ENCODE results near the gene SERPINB1.

The SERPINB1 gene

DNA sequence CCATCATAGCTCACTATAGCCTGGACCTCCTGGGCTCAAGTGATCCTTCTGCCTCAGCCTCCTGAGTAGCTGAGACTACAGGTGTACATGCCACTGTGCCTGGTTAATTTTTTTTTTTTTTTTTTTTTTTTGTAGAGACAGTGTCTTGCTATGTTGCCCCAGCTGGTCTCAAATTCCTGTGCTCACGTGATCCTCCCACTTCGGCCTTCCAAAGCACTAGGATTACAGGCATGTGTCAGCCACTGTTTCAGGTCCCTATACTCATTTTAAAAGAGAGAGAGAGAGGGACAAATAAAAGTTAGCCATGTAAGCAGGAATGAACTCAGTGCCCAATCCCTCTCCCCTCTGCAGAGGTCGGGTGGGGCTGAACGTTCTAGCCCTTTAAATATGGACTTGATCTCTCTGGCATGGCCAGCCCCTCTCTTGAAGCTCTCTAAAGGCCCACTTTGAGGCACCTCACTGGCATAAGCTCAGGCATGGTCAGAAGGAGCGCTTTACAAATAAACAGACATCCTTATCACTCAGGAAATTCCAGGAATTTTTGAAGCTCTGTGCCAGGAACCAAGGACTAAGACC, 9.0 kb upstream of the SERPINB1 start:
- DNase-seq (ENCODE audit: low read depth in 2 of 2): no peak

DNA sequence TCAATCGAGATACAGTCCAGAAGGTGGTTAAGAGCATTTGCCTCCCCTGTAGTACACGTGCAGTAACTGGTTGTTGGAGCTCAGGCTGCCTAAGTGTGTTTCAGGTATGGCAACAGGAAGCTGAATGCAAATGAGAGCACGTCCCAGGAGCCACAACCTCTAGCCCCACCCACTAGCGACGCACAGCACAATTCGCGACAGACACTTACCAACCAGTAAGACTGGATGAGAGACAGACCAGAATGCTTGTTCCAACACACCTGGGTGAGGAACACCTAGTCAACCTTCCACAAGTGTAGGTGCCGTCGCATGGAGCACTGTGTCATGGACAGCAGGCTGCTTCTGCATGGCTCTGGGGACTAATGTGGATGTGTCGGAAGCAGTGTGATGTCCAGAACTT, 7.2 kb upstream of the SERPINB1 start:
- peak; percentile 22 to 41 for DNase-seq (ENCODE audit: low read depth in 2 of 2)

DNA sequence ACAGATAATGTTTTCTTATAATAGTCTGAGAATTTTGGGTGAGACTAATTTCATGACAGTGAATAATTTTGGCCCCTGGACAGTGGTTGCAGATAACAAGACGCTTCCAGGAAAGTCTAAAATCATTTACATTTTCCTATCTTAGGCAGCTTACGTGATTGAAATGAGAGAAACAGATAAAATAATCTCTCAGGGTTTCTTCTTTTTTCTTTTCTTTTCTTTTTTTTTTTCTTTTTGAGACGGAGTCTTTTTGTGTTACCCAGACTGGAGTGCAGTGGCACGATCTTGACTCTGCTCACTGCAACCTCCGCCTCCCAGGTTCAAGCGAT, 4.2 kb upstream of the SERPINB1 start:
- no peak for DNase-seq (ENCODE audit: low read depth in 2 of 2)

DNA sequence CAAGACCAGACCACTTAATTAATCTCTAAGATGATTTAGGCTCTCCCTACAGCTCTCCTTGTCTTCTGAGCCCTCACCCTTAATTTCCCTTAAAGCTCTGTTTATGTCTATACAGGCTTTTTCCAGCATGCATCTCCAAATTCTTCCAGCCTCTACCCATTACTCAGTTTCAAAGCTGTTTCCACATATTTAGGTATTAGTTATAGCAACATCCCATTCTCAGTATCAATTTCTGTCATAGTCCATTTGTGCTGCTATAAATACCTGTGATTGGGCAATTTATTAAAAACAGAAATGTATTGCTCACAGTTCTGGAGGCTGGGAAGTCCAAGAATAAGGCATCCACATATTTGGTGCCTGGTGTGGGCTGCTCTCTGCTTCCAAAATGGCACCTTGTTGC, 2.3 kb upstream of the SERPINB1 start:
- no peak for DNase-seq (ENCODE audit: low read depth in 2 of 2)

DNA sequence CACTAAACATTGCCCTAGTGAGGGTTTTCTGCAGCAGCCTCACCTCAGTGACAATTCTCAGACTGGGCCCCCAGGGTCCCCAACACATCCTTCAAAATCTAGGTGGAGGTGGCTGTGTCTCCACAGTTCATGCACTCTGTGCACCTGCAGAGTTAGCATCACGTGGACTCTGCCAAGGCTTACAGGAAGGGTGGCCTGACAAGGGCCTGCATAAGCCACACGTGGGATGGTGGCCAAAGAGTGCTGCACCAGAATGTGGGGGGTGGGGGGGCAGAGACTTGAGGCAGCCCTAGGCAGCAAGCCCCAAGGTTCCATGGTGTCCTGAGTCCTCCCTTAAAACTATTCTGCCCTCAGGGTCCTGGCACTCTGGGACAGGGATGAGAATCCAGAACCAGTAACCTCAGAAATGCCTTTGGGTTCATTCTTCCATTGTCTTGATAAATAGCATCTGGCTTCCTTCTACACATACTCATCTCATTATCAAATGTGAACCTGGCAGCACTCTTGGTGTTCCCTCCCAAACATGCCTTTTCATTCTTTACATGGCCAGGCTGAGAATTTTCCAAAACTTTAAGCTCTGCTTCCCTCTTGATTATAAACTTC, 1.6 kb upstream of the SERPINB1 start:
- DNase-seq (ENCODE audit: low read depth in 2 of 2): no peak

DNA sequence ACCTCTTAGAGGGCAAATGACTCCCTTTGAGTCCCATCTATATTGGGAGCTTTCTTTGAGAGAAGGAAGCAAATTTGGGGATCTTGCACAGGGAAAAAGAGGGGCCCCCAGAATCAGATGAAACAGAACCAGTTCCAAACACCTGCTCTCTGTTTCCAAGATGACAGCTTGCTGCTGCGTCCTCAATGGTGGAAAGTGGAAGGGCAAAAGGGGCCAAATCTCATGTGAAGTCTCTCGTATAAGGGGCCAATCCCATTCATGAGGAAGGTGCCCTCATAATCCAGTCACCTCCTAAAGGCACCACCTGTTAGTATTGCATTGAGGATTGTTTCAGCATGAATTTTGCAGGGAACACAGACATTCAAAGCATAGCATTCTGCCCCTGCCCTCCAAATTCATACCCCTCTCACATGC, 483 bp upstream of the SERPINB1 start:
- no peak for DNase-seq (ENCODE audit: low read depth in 2 of 2)

DNA sequence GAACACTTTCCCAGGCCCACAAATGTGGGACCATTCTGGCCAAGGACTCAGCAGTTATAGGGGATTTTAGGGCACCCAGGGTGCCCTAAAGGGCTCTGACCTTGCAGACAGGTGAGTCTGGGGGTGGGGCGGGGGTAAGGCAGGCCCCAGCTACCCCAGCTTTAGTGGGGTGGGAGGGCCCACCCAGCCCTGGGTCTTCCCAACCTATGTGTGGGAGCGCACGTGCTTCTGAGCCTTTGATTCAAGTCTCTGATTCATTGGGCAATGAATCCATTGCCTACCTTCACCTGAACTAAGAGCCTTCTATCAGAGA, 958 bp downstream of the SERPINB1 start:
- no peak for DNase-seq (ENCODE audit: low read depth in 2 of 2)

DNA sequence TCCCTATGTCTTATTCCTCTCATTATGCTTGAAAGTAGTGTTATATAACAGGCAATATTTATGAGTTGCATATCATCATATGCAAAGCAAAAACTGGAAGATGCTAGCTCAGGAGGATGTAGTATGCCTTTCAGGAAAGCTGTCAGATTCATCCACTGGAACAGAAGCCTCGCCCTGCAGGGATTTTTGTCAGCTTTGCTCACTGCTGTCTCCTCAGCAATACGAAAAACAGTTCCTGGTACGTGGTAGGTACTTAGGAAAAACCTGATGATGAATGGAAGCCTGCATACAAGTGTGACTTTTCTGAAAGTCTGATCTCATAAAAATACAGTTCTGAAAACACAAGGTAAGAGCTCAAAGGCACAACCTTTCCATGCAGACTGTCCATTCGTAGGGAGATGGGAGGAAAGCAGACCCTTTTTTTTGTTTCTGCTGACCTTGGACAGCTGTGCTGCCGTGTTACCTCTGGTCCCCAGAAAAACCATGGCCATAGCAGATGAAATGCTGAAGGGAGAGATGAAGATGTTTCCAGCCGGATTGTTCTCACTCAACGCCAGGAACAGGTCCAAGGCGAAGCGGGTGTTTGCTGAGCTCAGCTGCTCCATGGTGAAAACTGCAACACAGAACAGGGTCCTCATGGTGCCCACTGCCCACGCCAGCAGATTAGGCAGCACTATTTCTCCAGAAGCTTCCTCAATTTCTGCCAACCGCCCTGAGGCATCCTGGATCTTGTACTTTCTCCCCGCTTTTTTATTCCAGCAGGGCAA, 1.5 kb downstream of the SERPINB1 start:
- DNase-seq (ENCODE audit: low read depth in 2 of 2): no peak

DNA sequence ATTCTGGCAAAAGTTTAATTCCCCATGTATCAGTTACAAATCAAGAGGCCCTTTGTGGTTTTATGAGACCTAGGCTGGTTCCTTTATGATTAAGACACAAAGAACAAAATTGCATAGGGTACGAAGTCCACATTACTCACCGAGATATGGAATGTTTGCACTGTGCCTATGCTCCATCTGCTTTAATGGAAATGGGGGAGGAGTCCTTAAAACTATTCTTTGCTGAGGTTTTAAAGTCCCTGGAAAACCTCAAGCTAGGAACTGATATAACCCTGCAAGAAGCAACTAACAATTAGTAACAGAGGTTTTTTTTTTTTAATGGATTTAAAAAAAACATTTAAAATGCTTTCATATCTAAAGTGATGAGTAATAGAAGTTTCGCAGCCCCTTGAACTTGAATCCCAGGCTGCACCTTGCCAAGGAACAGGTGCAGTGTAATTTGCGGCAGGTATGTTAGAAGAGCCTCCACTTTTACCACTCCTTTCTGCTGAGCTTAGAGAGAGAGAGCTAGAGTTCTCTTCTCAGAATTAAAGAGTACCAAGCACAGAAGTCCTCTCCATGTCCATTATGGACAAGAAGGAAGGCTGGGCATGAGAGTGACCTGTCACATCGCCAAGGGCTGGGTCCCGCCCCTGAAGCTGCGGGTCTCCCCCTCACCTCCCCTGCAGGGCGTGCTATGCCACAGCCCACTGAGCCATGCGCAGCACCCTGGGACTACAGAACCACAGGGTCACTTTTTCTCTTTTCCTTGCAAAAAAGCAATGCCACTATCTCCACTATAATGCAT, 2.3 kb downstream of the SERPINB1 start:
- DNase-seq (ENCODE audit: low read depth in 2 of 2): no peak

DNA sequence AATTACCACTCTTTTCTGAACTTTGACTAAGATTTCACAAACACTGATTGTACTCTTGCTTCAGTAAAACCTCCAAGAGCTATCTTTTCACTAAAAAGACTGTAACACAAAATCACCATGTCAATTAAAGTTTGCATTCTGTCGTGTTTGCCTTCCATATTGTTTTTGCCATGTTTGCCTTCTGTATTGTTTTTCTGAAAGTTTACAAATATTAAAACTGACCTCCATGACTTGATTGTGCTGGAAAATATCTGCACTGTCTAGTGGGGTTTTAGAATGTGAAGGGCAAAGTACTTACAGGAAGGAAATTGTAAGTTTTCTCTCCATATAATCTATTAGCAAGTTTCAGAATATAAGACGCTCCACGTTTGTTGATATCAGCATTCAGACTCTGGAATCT, 3.4 kb downstream of the SERPINB1 start:
- no peak for DNase-seq (ENCODE audit: low read depth in 2 of 2)

DNA sequence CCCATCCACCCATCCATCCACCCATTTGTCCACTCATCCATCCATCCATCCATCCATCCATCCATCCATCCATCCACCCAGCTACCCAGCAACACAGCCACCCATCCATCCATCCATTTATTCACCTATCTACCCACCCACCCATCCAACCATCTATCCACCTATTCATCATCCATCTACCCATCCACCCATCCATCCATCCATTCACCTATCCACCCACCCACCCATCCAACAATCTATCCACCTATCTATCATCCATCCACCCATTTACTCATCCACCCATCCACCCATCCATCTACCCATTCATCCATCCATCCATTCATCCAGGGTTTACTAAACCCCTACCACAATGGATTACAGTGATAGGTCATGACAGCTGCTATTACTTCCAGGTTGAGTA, 7.4 kb downstream of the SERPINB1 start:
- DNase-seq (ENCODE audit: low read depth in 2 of 2): no peak

DNA sequence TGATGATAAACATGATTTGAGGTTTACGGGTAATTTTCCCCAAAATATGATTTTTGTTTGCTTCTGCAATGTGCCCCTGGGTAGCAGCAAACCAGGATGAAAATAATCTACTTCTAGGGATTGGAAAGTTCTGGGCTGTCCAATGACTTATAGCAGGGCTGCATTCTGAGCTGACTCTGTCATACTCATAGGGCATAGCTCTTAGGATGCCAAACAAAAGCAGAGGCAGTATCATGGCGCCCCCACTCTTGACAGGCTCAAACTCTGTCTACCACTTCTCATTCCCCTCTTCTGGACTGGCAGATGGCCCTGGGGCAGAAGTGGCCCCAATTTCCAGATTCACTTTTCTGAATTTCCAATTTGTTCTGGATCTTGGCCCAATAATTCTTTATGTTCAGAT, 10.3 kb downstream of the SERPINB1 start:
- no peak for DNase-seq (ENCODE audit: low read depth in 2 of 2)

DNA sequence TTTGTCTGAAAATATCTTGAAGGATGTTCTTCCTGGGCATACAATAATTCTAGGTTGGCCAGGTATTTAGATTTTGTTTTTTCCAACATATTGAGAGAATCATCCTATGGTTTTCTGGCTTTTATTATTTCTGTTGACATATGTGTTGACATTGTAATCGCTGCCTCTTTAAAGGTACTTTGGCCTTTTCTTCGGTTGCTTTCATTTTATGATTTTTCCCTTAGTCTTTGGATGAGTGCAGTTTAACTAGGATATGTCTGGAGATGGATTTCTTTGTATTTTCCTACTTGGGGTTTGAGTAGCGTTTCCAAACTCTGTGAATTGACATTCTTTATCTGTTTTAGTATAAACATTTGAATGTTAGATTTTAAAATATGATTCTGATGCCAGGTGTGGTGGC, 11.5 kb downstream of the SERPINB1 start:
- no peak for DNase-seq (ENCODE audit: low read depth in 2 of 2)

DNA sequence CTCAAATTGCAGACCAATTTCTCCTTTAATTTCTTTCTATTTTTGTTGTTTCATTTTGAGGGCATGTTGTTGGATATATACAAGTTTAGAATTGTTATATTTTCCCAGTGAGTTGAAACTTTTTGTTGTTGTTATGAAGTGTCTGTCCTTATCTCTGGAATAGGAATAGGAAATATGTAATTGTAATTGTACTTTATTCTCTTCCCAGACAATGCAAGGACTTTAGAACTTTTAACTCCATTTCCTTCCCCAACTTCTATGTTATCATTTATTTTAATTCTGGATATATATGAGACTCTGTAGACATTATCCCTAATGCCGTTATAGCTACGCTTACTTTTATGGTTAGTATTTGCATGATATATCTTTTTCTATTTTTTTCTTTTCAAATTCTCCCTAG, 12.4 kb downstream of the SERPINB1 start:
- DNase-seq (ENCODE audit: low read depth in 2 of 2): no peak

DNA sequence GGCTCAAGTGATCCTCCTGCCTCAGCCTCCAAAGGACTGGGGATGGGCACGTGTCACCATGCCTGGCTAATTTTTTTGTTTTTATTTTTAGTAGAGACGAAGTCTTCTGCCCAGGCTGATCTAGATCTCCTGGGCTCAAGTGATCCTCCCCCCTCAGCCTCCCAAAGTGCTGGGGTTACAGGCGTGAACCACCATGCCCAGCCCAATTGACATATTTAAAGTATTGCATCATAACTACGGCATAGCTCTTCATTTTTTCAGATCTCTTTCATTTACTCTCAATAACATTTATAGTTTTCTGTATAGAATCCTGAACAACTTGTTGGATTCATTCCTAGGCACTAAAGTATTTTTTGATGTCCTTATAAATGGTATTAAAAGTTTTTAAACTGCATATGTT, 13.0 kb downstream of the SERPINB1 start:
- DNase-seq (ENCODE audit: low read depth in 2 of 2): no peak

DNA sequence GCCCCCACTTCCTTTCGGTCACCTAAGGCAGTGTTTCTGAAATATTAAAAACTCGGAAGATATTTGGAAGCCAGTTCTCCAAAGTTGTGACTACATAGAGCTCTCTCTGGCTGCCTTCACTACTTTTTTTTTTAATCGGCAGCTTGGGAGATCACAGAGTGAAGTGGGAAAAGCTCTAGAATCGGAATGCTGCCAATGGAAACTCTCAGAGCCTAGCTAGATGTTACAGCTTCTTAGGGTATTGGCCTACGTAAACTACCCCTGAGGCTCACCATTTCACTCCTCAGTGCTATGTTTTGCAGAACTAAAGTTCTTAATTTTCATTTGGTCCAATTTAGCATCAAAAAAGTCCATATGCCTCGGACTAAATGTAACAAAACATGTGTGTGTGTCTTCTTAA, 14.5 kb downstream of the SERPINB1 start:
- no peak for DNase-seq (ENCODE audit: low read depth in 2 of 2)

DNA sequence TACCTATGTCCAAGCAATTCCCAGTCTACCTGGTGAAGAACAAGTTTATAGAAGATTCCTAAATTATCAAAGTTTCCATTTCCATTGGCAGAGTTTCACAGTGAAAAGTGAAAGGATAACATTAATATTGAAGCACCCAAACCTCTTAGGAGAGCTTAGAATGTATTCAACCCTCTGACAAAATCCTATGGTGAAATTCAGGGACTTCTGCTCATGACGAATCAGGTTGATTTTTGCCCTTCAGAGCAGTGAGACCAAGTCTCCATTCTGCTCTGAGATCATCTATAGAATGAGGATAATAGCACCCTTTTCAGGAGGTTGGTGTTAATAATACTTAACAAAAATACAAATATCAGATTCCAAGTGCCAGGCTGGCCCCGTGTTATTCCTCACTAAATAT, 15.5 kb downstream of the SERPINB1 start:
- DNase-seq (ENCODE audit: low read depth in 2 of 2): no peak

DNA sequence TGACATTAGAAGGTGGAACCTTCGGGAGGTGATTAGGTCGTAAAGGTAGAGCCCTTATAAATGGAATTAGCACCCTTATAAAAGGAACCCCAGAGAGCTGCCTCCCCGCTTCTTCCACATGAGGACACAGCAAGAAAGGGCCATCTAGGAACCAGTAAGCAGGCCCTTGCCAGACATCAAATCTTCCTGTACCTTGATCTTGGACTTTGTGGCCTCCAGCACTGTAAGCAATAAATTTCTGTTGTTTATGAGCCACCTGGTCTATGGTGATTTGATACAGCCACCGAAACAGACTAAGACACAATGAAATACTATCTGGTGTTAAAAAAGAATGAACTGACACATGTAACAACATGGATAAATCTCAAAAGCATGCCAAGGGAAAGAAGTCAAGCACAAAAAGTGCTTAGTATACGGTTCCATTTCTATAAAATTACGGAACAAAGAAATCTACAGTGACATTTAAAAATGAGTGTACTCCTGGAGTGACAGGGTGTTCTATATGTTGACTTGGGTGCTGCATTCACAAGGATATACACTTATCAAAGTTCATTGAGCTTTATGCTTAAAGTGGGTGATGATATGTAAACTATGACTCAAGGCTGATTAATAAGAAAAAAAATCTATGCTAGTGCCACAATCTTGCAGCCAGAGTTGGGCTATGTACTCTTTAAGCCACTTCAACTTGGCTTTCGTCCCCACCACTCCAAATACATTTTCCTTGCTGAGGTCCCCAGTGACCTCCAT, 18.4 kb downstream of the SERPINB1 start:
- no peak for DNase-seq (ENCODE audit: low read depth in 2 of 2)

DNA sequence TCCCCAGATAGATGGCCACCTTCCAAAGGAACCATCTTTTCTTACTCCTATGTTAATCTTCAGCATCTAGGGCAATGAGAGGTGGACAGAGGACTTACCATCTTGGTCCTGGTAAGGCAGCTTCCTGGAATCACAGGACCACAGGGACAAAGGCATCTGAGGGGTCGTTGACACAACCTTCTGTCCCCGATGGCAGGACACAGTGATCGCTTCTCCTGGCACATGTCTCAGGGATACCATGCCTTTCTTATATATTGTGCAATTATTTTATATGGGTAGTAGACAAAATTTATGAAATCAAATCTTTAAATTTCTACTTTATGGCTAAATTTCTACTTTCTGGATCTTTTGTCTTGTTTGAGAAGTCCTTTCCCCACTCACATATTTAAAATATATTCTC, 20.1 kb downstream of the SERPINB1 start:
- no peak for DNase-seq (ENCODE audit: low read depth in 2 of 2)

DNA sequence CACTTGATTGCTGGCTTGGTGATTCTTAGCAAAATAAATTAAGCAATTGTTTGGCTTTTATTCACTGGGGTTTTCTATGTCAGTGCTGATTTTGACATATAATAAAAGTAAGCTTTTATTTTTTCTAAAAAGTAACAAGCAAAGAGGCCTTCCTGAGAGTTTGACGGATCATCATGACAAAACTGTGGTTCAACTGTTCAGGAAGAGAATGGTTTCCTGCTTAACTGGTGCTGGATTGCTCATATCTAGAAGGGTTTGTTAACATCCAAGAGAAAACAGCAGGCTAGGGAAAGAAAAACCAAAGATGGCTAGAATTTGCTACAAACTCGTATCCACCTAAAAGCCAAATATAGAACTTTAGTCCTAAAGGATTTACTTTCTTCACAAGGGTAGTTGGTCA, 21.2 kb downstream of the SERPINB1 start:
- DNase-seq (ENCODE audit: low read depth in 2 of 2): no peak

DNA sequence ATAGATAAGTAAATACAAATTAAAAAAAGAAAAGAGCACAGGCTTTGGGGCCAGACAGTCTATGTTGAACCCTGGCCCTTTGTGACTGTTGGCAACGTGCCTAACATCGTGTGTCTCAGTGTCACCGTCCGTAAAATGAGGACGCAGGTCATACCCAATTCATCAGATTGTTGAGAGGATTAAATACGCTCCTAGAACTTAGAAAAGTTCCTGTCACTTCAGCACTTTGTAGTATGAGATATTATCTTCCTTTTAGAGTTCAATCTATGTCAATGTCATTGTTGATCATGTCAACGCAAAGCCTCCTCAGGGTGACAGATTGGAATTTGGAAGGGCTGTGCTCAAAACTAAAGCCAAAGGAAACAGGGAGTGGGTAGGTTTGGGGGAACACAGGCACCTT, 21.7 kb downstream of the SERPINB1 start:
- DNase-seq (ENCODE audit: low read depth in 2 of 2): no peak

DNA sequence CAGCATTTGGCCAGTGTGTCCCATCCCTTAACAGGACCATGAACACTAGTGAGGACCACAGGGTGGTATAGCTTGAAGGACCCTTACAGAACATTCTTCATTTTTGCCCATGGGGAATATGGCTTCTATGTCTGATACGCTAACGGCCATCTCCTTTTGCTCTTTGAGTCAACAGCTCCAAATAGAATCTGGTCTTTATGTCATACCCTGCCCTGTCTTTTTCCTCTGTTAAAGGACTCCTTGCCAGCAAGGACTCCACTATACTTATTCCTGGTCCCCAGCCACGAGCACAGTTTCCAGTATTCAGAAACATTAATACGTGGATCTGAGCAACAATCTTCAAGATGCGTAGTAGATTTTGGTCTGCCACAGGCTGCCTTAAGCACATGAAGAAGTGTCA, 22.5 kb downstream of the SERPINB1 start:
- no peak for DNase-seq (ENCODE audit: low read depth in 2 of 2)

Measured in stimulated activated CD4-positive, alpha-beta T cell treated with anti-CD3 and anti-CD28 coated beads, Interleukin-1b, Interleukin-23, amount 100 ng/mL, for 1 hour (primary cell).